Left kidney (tissue), 2 donors: ENCODE results near the gene OBSL1. TPM values are rescaled to one million over a fixed set of nuclear protein-coding genes. Genes with fewer than 3 reads are reported as not detected.

ENCODE experiments used
- DNase-seq: peaks from one replicate; pipeline ENCODE4 v3.0.0-alpha.2; 2013
- polyA plus RNA-seq: library from polyadenylated mRNA; unstranded; fragments of 120-200 nt; gene quantifications from one replicate; pipeline ENCODE4 v1.2.1, GENCODE V29; 2013; ENCODE audit not compliant: insufficient read length

Gene OBSL1
- polyA plus RNA-seq, 1 donor = 136 TPM

DNA sequence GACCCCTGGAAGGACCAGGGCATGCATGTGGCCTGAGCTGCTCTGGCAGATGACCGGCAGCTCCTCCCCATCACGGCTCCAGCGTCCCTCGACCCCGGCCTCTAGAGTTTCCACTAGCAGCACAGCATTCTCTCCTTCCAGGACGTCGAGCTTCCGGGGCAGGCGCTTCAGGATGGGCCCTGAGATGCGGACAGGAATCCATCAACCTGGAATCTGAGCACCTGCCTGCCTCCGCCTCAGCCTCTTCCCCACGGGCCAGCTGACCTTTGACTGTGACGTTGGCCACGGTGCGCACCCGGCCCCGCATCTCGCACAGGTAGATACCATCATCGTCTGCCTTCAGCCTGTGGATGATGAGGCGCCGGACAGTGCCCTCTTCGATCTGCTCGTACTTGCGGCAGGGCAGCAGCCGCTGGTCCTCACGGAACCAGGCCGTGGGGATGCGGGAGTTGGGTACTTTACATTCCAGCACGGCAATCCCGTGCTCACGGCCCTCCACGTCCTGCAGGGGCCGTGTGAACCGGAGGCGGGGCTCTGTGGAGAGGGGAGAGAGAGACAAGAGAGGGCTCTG lies 3.5 kb downstream of the OBSL1 start:
- no peak for DNase-seq

DNA sequence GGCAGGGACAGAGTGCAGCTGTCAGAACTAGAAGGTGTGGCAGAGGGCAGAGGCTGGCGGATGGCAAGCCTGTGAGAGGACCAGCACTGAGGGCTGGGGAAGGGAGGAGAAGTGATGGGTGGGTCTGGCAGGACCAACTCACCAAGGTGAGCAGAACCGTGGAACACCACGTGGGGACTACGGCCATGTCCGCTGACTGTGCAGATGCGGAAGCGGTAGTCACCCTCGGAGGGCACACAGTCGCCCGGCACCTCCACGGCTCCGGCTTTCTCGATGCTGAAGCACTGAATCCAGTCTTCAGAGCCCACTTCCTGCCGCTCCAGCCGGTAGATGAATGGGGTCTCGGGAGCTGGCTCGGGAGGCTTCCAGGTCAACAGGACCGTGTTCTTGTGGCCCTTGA lies 4.2 kb downstream of the OBSL1 start:
- no peak for DNase-seq

DNA sequence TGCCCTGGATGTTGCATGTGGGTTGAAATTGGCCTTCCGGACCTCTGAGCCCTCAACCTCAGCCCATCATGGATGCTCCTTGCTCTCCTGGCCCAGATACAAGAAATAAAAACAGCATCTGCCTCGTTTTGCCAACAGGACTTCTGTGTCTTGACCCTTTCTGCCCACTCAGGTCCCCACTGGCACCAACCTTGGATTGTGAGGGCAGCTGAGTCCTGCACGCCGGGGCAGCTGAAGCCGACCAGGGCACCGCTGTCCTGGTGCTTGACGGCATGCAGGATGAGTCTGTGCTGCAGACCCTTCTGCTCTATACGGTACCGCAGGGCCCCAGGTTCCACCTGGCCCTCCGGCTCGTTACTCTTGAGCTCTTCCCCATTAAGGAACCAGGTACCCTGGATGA lies 4.7 kb downstream of the OBSL1 start:
- DNase-seq = no peak

DNA sequence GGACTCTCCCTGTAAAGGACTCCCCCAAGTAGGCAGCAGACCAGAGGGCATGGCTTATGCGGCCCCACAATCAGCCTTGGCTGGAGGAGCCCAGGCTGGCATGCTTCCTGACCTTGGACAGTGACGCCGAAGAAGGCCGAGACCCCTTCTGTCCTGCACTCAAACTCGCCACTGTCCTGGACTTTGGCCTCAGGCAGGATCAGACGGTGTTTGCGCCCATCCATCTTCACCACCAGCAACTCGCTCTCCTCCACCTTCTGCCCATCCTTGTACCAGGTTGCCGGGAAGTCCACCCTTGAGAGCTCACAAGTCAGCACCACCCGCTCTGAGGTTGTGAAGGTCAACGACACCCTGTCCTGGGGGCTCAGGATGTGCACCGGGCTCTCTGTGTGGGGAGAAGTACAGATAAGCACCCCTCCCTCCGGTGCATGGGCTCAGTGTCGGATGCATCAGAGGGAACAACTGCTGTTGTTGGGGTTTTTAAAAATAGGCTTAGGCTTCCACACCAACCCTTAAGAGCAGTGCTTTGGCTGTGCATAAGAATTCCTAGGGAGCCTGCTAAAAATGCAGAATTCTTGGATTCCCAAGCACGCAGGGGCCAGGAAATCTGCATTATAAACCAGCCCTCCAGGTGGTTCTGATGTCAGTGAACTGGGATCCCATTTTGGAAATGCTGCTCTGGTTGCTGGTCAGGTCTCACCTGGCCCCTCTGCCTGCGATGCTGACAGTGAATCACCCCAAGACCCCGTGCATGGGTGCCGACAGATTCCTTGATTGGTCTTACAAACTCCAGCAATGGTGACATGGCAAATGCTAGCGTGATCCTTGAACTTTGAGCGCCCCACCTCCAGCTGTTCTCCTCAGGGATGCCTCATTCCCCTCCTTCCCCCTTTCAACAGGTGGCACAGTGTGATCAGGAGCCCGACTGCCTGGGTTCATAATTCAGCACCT lies 5.9 kb downstream of the OBSL1 start:
- no peak for DNase-seq

DNA sequence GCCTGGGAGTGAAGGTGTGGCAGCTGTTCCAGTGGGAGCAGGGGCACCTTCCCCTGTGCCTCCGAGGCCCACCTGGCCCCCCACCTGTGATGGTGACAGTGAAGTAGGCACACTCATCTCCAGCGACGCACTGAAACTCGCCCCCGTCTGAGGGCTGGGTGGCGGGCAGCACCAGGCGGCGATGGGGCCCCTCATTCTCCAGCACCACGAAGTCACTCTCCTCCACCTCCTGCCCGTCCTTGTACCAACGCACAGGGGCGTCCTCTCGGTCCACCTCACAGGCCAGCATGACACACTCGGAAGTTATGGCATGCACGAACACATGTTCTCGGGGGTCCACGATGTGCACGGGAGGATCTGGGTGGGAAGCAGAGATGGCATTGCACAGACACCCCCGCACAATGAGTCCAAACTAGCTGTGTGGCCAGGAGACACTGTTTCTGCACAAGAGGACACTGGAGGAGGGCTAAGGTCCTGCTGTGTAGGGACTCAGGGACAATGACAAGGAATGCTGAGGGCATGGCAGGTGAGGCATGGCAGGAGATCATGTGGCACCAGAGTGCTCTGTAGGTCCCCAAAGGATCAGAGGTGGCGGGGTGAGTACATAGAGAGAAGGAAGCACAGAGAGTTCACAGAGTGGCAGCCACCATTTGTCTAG lies 7.9 kb downstream of the OBSL1 start:
- no peak for DNase-seq

DNA sequence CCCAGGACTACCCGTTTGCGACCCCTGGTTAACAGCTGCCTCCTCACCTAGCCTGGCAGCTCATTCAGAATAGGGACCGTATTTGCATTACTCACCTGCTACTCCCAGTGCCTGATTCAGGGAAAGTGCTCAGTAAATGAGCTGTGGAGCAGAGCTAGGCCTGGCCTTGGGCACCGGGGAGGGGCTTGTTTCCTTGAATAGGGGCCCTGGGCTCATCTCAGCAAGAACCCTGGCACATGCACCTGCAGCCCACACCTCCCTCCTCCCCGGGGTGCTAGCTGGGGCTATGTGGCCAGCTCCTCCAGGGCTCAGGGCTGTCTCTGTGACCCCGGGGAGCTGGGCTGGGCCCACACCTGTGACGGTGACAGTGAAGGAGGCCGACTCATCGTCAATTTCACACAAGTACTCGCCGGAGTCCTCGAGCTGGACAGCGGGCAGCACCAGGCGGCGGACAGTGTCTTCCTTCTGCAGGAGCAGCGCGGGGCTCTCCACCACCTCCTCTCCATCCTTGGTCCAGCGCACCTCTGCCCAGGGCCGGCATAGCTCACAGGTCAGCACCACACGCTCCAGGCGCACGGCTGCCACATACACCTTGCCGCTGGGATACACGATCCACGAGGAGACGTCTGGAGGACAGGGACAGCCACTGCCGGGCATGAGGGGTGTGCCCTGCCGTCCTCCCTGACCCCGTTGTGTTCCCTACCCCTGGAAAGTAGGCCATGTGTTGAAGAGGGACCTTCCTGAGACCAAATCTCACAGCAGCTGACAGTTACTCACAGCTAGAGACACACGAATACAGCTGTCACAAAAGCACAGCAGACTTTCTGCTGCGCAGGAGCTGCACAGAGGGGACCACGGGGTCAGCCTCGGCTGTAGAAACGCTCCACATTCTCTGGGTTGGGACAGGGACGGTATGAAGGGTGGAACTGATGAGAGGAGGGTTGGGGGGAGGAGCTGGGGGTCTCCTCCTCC lies 9.0 kb downstream of the OBSL1 start:
- DNase-seq = no peak

DNA sequence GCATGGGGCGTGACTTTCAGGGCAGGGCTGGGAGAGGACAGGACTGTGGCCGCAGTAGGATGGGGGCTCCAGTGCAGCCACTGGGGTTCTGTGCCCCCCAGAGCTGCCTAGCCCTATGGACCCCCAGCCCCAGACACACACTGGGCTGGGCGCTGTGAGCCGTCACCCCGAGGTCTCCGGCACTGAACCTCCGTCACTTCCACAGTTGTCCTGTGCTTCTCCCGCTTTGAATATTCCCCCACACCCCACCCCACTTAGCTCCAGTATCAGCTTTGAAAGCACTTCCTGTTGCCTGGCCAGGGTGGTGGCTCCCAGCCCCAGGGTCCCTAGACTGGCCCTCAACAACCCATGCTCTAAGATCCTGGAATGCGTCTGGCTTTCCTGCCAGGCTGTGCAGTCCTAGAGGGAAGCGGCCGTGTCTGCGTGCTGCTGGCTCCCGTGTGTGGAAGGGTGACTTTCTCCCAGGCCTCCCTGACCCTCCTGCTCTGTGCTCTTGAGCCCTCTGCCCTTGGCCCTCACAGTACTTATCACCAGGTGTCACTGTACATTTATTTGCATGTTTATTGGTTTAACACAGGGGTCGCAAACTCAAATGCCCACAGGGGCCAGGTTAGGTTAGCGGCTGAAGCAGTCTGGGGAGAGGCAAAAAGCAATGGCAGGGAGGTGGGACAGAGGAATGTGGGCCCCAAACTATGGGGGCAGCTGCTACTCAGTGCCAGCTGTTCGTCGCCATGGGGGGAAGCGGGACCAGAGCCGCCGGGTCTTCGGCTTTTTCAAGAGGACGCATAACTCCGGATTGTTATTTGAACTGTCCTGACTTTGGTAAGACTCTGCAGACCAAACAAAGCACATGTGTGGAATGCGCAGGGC lies 9.9 kb downstream of the OBSL1 start:
- no peak for DNase-seq

DNA sequence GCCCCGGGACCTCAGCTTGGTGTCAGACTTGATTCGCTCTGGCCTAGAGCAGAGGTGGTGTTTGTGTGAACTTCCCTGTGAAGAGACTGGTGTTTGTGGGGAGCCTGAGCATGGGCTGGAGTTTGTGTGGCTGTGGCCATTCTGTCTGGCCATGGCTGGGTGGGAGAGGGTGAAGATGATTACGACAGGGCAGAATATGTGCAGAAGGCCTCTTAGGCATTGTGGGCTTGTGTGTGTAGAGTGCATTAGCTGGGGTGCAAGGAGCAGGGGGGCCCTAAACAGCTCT lies 10.5 kb downstream of the OBSL1 start:
- no peak for DNase-seq

DNA sequence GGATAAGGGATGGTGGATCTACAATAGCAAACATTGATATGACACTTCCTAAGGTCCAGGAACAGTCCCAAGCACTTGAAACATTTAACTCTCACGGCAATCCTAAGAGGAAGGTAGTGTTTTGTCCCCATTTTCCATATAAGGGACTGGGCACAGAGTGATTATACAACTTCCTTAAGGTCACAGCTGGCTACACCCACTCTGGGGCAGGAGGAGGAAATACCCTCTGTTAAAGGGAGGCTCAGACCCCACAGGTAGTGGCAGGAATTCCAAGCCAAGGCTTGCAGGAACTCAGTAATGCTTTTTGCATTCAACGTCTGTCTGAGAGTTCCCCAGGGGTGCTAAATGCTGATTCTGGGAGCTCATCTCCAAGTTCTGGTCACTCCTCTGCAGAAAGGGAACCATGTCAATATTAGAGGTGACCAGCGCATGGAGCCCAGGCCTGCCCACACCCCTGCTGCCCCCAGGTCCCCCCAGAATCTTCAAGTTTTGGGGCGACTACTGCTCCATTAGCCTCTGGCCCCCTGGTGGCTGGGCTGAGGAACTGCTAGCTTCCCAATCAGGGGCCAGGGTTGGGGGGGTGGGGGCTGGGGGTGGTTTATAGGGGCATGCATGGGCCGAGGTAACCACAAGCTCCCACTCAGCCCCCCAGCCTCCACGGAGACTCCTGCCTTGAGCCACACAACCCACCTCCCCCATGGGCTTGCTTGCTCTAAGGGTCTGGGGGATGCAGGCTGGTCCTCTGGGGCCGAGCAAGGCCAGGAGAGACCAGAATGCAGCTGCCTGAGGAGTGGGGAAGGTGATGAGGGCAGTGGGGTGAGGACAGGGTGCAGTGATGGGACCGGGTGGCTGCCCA lies 11.1 kb downstream of the OBSL1 start:
- DNase-seq = no peak

DNA sequence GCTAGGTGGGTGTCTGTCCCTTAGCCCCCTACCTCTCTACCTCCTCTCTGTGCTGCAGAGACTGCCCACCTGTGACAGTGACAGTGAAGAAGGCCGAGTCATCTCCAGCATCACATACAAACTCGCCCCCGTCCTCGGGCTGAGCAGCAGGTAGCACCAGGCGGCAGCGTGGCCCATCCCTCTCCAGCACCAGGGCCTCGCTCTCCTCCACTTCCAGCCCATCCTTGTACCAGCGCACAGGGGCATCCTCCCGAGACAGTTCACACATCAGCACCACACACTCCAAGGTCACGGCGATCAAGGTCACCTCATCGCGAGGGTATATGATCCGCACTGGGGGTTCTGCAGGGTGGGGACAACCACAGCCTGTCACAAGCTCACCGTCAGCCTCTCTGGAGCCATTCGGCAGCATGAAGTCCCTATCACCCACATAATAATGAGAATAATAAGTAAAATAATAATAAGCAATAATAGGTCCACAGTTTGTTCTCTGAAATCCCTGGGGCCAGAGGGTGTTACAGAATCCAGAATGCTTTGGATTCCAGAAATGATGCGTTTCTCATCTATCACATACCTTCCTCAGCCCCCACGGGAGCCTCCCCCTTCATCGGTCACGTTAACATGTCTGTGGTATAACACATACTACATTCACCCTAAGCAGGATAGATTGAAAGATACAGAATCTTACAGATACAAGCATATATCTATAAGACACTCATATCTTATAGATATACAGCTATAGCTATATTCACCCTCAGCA lies 12.0 kb downstream of the OBSL1 start:
- DNase-seq = no peak

DNA sequence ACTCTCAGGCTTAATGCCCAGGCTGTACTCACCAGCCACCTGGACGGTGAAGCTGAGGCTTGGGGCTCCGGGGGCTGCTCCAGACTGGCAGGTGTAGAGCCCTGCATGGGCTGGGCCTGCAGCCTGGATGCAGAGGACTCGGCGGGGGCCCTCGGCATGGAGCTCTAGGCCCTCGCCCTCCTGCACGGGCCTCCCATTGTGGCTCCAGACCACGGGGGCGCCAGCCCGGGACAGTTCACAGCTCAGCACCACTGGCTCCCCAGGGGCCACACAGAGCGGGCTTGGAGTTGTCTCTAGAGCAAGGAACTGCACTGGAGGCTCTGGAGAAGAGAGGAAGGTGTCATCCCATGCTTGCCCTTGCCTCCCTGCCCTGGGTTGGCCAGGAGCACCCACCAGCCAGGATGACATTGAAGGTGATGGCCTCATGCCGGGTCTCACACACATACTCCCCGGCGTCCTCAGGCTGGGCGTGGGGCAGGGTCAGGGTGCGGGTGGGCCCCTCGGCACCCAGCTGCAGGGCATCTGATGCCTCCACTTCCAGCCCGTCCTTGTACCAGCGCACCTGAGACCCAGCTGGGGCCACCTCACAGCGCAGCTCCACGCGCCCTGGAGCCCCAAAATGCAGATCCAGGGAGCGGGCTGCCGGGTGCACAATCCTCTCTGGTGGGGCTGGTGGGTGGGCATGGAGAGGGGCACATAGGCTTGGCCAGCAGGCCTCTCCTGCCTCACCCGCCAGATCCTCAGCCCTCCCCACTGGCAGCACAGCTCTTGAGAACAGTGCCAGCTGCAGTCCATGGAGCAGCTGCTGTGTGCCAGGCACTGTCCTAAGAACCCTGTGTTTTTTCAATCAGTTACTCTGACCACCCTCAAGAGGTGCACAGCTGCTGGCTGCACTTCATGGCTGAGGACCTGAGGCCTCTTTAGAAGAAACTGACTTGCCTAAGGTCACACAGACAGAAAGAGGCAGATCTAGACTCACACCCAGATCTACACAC lies 13.3 kb downstream of the OBSL1 start:
- no peak for DNase-seq

DNA sequence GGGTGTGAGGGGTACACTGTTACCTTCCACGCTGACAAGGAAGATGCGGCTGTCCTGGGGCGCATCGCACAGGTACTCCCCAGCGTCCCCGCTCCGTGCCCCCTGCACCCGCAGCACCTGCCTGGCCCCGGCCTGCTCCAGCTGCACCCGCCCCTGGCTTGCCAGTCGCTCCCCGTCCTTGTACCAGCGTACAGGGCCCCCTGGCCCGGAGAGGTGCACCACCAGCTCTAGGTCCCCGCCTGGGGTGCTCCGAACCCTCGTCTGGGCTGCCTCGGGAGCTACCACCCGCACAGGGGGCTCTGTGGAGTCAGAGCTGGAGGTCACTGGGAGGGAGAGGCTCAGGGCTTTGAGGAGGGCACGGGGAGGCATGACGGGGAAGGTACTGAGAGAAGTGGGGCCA lies 14.0 kb downstream of the OBSL1 start:
- no peak for DNase-seq

DNA sequence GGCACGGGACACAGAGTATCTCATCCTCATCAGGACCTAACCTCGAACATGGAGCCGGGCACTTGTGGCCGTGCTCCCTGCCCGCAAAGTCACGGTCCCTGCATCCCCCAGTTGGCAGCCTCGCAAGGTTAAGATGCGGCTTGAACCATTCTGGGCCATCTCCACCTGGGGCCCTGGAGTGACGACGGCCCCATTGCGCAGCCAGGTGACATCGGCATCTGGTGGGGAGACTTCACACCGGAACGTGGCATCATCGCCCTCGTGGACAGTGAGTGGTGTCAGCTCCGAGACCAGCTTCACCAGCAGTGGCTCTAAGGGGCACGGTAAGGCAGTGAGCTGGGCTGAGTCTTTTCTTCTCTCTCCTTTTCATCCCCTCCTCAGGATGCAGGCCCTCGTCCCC lies 14.9 kb downstream of the OBSL1 start:
- no peak for DNase-seq

DNA sequence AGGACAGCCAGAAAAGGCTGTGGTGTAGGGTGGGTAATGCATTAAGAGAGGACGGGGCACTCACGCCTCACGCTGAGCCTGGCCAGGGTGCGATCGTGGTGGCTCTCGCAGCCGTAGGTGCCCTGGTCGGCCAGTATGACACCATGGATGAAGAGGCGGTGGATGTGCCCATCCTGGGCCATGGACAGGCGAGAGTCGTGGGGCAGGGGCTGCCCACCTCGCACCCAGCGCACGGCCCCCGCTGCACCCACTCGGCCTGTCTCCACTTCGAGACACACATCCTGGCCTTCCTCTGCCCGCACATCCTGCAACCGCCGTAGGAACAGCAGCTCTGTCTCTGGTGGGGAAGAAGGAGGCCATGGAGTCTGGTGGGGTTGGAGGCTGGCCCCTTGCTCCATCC lies 15.4 kb downstream of the OBSL1 start:
- no peak for DNase-seq

DNA sequence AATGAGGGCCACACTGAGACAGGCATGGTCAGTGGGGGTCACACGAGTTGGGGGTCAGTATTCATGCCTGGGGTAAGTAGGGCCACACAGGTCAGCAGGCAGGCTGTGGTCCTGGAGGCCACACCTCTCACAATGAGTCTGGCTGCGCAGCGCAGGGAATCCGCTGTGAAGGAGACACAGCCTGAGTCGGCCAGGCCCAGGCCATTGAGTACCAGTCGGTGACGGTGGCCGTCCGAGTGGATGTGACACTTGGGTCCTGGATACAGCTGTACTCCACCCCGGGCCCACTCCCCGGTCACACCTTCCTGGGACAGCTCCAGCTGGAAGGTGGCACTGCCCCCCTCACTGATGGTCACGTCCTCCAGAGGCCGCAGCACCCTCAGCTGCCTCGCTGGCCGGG lies 17.0 kb downstream of the OBSL1 start:
- no peak for DNase-seq

DNA sequence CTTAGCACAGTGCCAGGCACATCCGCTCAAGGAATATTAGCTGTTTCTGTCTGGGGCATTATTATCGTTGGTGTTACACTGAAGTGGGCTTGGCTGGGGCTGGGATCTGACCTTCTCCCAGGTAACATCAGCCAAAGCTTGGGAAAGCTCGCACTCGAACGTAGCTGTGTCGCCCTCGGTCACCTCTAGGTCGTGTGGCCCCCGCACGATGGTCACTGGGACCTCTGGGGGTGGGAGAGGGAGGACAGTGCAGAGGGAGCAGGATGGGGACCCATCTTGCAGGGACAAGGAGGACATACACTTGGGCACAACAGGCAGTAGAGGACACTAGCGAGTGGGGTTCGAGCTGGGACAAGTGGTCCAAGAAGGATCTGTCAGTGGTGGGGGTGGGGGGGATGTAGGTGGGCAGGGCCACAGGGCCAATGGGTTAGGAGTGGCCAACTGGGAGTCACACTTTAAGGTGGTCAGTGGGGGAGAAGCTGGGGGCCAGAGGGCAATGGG lies 17.8 kb downstream of the OBSL1 start:
- DNase-seq = no peak

DNA sequence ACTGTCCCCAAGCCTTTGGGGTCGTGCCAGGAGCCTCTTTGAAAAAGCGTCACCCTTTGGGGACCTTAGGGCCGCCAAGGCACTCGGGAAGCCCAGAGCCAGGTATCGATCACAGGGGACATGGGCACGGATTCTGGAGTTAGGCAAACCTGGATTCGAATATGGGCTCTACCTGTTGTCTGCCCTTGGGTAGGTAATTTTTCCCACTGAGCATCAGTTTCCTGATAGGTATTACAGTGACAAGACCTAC lies 18.2 kb downstream of the OBSL1 start:
- DNase-seq = no peak
